Erythroblast (primary cell): ENCODE measurements around the gene PRAMEF13.

Experiments
- GATA1 ChIP-seq: IDR thresholded peaks from 2 replicates; pipeline ENCODE4 v1.6.1; 2011; ENCODE audit warnings: low read depth, mild to moderate bottlenecking, control low read depth, low read length, moderate library complexity
- POLR2A ChIP-seq: IDR thresholded peaks from 2 replicates; pipeline ENCODE4 v1.6.1; 2011; ENCODE audit warnings: mild to moderate bottlenecking, low read length

DNA sequence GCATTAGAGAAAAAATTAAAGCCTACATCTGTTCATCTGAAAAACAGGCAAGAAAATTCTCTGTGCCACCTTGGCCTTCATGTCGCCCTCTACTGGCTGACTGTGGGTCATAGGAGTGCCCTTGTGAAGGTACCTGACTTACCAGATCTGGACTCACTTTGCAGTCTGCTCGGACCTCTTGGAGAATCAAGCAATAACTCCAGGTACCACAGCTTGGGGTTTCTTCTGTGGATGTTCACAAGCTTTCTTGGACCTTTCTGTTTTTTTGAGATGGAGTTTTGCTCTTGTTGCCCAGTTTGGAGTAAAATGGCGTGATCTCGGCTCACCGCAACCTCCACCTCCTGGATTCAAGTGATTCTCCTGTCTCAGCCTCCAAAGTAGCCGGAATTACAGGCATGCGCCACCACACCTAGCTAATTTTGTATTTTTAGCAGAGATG, 27.2 kb upstream of the PRAMEF13 start:
- TF ChIP-seq POLR2A (no peak), GATA1 (no peak)
